GM19455 (cell line): ENCODE results near the gene LMO2.

Experiments used
- ATAC-seq: cut with Tn5 transposase; IDR thresholded peaks from one replicate; pipeline ENCODE4 v1.9.1; 2021; ENCODE audit not compliant: unreplicated experiment

Gene LMO2

DNA sequence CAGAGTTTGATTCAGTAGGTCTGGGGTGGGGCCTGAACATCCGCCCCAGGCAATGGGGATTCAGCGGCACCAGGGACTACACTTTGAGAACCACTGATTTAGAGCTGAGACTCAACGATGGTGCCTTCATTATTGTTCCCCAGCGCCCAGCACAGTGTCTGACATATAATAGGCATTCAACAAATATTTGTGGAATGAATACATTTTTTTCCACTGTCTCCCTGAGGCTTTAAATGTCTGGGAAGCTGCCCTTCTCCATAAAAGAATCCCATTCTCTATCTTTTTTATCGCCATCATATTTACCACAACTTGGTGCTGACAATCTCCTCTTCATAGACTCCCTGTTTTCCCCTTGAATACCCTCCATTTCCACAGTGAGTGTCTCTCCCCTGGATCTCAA, 23.6 kb upstream of the LMO2 start:
- no peak for ATAC-seq

DNA sequence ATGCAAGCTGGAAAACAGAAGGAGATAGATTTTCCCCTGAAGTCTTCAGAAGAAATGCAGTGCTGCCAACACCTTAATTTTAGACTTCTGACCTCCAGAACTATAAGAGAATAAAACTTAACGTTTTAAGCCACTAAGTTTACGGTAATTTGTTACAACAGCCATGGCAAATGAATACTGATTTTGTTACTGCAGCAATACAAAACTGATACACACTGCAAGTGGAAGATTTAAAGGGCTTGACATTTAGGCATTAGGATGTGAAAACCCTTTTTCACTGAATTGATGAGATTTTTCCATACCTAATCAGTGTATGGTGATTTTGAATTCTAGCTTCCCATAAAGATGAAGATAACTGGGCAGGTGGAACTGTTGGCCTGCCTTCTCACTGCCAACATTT, 22.1 kb upstream of the LMO2 start:
- no peak for ATAC-seq

DNA sequence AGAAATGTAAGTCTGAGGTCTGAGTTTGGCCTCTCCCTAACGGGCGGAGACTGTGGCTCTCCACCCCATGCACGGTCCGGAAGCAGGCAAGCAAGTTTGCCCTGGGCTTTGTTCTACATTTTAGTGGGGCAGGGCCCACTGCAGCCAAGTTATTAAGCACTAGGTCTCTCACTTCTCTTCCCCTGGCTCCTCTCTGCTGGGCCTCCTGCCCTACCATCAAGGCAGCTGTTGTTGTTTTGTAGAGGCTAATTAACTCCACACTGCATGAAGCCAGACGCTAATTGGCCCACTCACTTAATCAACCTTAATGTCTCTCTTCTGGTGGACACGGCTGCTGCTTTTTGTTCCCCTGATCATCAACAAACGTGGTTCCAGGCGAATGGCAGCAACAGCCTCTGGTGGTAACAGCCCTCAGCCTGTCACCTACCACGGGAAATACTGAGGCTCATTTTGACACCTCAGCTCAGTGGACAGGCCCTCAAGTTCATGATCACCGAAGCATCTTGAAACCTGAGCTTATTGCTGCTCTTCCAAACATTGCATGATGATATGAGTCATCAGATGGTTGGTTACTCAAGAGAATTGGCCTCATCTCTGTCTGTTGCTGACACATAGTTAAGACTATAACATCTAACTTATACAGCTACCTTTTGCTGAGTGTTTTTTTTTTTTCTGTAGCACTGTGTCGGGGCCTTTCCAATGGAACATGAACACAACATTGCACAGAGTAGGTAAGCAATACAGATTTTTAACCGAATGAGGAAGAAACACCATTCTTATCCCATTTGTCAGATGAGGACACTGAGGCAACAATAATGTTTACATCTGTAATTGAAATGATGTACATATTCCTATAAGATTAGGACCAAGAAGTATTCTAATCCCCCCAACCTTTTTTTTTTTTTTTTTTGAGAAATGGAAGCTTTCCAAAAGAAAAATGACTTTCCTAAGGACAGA, 20.8 kb upstream of the LMO2 start:
- peak; percentile 91 for ATAC-seq

DNA sequence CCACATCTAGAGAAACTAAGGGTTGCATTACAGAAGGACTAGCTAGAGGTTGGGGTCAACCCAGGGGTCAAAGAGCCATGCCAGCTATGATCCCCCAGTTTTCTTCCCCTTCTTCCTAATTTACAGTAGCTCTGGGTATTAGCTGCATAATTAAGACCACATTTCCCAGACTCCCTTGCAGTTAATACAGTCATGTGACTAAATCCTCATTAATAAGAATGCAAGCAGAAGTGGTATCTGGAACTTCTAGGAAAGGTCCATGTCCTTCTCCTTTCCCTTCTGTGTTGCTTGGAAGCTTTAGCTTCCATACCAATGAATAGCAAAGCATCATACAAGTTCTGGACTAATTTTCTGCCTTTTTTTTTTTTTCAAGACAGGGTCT, 19.1 kb upstream of the LMO2 start:
- no peak for ATAC-seq

DNA sequence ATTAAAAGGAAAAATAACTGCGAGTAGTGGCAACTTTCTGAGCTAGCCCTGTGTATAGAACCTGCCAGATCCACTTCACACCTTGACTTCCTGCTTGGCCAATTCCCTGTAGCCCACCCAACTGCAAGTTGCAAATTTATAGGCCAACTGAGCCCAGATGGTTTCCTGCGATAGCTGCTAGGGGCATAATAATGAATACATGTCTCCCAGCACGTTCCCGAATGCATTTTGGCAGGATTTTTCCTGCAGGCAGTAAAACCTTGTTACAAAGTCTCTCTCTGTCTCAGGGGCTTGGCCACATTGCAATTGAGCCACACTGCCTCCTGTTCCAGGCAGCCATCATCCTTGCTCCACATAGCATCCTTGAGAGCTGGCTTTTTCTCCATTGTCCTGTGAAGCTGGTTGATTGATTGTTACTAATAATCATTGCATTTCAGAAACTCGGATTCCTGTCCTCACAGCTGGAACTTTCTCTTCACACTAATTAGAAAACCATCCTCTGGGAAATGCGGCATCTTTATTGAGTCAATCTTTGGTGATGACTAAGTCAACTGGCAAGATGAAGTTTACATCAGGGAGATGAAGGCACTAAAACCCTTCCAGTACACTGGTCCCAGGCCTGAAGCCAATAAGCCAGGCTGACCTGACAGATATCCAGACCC, 18.6 kb upstream of the LMO2 start:
- ATAC-seq = no peak

DNA sequence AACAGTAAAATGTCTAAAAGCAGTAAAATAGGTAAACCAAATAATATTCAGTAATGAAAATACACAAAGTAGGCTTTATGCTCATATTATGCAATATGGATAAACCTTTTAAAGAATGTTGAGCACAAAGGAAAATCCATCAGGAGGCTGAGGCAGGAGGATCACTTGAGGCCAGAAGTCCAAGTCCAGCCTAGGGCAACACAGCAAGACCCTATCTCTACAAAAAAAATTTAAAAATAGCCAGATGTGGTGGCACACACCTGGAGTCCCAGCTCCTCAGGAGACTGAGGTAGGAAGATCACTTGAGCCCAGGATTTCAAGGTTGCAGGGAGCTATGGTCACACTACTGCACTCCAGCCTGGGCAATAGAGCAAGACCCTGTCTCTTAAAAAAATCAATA, 17.7 kb upstream of the LMO2 start:
- no peak for ATAC-seq

DNA sequence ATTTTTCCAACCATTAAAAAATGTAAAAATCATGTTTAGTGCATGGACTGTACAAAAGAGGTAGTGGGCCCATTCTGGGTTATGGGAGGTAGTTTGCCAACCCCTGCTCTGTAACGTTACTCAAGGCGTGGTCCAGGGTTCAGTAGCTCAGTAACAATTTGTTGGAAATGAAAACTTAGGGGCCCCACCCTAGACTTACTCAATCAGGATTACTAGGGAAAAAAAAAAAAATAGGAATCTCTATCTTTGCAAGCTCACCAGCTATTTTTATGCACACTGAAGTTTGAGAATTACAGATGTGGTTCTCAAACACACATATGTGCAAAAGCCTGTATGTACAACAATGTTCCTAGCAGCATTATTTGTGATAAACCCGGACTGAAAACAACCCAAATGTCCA, 17.3 kb upstream of the LMO2 start:
- ATAC-seq = no peak

DNA sequence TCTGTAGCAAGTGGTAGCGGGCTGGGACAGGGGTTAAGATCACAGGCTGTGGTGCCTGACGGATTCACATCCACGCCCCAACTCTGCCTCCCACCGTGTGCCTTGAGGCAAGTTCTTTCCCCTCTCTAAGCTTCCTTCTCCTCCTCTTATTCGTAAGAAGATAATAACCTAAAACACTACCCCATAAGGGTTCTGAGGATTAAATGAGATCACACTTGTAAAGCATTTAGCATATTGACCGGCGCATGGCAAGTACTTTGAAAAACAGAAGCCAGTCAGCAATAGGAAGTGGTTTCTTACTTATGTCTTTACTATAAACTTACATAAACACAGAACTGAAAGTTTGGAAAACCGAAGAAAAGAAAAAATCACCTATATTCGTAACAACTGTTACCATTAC, 15.5 kb upstream of the LMO2 start:
- no peak for ATAC-seq

DNA sequence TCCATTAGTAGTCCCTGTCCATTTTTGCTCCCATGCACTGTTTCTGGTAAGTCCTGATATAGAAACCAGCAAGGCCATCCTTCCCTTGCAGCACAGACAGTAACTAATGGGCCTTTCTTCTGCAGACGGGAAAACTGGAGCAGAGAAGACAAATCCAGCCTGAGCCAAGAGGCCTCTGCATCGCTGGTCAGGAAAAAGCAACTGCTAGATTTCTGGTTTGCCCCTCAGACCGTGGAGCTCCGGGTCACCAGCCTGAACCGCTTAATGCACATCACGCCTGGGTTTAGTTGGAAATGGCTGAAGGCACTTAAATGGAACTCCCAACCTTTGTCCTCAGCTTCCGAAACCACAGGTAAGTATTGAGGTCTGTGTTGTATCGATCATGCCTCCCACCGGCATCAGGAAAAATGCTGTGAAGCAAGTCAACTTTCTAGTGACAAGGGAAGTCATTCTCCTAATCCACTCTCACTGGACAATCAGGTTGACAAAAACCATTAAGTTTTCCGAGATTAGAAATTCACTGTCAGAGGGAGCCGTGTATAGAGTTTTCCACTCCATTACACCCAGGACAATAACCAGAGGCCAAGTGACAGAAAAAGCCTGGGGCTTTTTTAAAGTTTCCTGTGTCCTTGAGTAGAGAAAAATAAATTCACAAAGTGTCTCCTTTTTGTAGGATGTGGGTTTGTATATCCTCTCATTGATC, 14.8 kb upstream of the LMO2 start:
- ATAC-seq = no peak

DNA sequence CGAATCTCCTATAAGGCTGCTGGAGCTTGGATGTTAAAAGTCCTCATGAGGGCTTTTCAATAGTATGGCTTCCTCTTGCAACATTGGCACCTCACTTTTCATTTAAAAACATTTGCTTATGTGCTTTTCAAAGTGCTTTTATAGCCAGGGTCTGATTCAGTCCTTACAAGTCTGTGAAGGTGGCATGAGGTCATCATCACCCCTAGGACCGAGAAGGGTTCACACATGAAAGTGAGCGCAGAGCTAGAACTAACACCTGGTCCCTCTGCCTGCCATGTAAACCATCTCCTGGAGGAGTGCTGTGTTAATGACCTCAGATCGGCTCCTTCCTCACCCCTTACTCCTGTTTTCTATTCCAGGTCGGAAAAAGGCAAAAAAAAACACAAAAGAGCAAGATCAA, 12.2 kb upstream of the LMO2 start:
- ATAC-seq = no peak

DNA sequence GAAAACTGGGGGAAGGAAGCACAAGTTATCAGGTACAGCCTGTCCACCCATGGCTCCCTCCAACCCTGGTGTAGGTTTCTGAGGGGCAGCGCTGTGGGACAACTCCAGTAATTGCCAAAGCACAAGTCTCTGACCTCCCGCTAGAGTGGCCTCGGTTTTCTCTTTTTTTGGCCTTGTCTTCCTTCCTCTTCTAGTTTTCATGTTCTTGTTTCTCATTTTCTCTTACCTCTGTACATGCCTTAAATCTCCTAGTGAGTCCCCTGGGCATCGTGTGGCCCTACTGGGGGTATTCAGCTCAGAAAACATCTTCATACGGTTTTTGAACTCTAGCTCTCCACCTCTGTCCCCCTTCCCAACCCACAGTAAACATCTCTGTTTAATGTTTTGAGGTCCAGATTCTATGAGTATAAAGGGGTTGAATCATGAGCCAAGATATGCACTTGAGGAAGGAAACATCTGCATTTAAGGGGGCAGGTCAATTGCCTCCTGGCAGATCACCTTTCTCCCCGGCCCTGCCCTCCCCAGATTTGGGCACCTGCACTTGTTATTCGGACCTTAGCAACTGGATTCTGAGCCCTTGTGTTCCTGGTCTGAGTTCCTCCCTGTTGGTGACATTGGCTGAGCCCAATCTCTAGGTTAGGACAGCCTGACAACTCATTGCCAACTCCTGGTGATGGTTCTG, 8.4 kb upstream of the LMO2 start:
- no peak for ATAC-seq

DNA sequence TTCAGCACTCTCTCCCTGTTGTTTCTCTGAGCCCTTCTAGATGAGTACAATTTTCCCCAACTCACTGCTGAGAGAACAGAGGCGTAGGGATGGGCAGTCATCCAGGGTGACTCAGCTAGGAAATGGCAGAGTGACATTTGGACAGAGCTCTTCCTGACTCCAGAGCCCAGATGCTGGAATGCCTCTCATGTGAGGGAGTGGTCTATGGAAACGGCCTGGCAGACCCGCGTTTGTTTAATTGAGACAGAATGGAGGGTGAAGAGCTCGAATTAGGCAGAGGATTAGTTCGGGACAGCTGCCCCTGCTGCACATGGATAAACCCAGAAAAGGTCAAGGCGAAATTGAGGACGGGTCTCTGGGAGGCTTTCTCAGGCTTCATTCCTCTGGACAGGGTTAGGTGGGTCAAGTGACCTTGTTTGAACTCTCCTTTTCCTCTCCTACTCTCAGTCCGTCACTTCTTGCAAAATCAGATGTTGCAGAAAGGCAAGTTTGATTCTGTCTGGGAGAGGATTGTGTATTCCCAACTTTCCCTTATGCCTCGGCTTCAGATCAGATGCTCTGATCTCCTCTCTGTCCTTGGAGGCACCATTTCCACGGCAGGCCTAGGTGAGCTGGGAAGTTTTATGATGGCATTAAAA, 7.6 kb upstream of the LMO2 start:
- ATAC-seq = no peak

DNA sequence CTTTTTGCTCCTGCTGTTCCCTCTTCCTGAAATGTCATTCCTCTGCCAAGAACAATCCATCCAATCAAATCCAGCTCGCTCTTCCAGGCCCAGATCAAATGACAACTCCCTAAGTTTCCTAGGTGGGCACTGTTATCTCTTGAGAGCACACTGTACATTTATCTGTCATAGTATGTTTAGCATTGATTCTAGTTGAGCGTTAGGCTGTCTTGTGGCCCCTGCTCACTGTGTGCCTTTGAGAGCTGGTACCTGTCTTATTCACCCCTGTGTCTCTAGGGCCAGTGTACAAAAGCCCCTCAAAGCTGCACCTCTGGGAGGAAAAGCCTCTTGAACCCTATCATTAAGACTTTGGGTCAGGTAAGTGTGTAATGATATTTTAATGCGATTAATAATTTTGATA, 7.1 kb upstream of the LMO2 start:
- ATAC-seq = no peak

DNA sequence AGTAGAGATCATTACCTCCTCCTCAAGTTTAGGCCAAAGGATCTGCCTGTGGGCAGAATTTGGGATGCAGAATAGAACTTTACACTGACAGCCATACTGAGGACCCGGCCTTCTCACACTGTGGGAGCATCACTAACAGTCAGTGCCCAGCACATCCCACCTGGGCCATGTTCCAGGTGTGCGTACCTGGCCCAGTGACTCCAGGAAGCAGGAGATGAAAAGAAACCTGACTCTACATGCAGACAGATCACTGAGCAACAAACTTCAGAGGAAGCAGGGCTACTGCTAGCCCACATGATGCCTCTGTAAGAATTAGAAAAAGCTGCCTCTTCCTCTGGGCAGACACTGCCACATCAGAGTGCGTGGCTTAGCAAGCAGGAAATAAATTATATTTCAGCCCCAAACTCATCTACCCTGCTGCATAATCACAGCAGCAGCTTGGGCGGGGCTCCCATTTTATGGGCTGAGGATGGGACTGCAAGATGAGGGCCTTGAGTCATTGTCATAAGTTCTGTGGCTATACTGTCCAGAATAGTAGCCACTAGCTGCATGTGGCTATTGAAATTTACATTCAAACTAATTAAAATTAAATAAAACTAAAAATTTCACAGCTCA, 6.0 kb upstream of the LMO2 start:
- ATAC-seq = no peak

DNA sequence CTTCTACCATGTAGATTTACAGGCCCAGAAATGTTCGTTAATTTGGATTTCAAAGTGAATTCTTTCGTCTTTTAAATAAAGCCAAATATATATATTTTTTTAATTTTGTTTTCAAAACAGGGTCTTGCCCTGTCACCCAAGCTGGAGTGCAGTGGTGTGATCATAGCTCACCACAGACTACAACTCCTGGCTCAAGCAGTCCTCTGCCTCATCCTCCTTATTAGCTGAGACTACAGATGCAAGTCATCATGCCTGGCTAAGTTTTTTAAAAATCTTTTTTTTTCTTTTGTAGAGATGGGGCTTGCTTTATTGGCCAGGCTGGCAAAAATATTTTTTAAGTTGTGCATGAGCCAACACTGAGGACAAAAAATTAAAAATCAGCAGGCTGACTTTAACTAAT, 5.0 kb upstream of the LMO2 start:
- no peak for ATAC-seq

DNA sequence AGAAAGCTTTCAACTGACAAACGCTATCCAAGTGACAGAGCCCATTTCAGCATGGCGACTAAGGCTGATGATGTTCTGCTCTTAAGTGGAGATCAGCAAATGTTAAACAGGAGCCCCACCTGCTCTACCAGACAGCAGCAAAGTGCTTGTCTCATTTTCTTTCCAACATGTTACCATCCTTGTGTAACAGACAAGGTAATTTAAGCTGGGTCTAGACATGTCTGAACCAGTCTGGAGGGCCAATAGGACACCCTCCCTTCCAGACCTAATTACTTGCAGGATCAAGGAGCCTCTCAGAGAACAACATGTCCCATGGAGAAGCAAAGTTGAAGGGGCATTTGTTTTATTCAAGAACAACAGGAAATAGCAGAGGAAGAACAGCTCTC, 3.9 kb upstream of the LMO2 start:
- ATAC-seq = no peak

DNA sequence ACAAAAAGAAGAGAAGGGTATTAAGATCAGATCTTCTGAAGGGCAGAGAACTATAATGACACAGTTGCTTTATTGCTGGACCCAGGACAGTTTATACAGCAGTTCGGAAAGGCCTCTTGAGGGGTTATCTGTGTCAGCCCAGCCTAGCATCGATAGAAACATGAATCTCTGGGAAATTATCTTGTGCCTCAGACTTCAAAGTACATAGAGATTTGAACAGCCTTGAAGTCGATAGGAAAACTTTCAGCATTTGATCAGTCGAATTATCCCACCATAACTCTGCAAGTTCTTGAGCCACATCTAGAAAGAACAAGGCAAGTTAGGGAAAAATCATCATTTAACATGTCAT, 2.5 kb upstream of the LMO2 start:
- no peak for ATAC-seq

DNA sequence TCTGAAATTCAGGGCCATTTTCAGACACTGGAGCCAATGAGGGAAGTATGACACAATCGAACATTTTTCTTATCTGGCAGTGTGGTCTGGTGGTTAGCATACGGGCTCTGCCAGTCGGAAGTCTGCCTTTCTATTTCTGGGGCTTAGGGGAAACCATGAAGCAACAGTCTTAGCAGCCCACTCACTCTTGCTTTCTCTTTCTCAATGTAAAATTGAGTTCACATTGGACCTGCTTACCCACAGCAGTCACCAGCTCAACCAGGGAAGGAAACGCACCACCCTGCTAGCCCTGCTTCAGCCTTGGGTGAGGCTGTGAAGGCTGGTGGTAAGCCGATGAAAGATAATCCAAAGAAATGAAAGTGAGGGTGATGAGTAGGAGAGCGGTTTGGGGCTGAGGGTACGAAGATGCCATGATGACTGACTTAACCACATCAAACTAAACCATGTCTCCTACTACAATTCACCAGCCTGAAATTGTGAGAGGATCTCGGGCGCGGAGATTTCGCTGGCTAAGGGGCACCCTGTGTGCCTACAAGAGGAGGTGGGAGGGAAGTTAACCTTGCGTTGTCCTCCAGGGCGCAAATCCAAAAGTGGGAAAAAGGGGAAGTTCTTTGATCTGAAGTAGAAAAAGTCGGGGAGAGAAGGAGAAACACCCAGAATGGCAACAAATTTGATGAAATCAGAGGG, 2.0 kb upstream of the LMO2 start:
- peak; percentile 86 for ATAC-seq

DNA sequence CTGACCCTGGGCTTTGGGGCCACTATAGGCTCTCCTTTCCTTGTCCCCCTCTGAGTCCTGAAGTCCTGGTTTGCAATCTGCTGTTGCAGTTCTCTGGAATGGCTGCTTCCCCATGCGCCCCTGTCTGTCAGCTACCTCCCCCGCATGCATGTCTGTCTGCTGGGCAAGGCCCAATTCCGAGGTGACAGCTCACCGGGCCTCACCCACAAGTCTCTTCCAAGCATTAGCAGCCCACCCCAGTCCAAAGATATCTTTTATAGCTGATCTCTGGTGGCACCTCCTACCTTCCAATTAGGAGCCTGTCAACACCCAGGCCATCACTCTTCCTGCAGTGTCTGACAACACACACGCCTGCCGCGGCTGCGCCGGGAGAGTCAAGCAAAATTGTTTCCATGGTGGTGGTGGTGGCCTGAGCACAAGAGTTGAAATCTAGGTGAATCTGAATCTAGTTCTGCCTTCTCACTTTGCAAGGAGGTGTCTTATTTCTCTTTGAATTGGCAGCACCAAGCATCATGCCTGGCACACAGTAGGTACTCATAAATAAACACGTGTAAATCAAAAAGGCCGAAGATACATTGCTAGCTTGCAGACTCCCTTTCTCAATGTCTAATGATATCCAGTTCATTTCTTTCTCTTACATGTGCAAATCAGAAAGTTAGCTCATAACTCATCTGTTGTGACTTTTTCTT, 1.2 kb upstream of the LMO2 start:
- ATAC-seq = no peak
